HG03457 (cell line): ENCODE results near the gene SH3RF2.
"Not testable (repeated sequence)": the region's sequence is repeated elsewhere in the genome, so short reads cannot be mapped to it uniquely, and the experiment has no call there.

Experiments used
- ATAC-seq: cut with Tn5 transposase; IDR thresholded peaks from one replicate; pipeline ENCODE4 v1.9.1; 2021; ENCODE audit warnings: moderate number of reproducible peaks; ENCODE audit not compliant: unreplicated experiment

SH3RF2 gene

DNA sequence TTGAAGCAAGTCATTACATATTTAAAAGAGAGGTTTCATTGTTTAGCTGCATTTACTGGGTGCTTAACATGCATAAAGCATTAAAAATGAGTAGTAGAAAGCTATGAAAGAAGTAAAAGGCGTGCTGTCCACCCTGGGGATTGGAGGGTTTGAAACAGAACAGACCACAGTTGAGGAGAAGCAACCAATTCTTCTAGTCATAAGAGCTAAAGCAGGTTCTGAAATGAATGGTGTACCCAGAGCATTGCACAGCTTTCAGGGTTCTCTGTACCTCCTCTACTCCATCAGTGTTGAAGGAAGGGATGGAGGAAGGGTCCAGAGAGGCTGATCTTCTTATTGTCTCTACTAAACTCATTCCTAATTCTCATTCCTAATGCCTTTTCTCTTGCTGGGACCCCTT, 68.9 kb downstream of the SH3RF2 start:
- no peak for ATAC-seq

DNA sequence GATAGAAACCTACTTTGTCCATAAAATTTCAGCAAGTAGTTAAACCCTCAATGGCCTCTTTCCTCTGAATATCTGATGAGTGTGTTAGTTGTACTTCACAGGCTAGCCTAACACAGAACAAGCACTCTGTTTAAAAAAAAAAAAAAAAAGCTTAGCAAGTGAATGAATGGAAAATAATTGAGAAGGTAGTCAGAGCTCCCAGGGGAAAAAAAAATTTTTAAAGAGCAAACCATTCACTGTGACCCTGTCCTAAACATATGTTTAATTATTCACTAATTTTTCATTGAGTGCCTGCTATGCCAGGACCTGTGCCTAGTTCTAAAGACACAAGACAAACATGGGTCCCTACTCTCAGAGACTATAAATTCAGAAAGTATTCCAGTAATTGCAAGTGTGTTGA, 69.3 kb downstream of the SH3RF2 start:
- no peak for ATAC-seq

DNA sequence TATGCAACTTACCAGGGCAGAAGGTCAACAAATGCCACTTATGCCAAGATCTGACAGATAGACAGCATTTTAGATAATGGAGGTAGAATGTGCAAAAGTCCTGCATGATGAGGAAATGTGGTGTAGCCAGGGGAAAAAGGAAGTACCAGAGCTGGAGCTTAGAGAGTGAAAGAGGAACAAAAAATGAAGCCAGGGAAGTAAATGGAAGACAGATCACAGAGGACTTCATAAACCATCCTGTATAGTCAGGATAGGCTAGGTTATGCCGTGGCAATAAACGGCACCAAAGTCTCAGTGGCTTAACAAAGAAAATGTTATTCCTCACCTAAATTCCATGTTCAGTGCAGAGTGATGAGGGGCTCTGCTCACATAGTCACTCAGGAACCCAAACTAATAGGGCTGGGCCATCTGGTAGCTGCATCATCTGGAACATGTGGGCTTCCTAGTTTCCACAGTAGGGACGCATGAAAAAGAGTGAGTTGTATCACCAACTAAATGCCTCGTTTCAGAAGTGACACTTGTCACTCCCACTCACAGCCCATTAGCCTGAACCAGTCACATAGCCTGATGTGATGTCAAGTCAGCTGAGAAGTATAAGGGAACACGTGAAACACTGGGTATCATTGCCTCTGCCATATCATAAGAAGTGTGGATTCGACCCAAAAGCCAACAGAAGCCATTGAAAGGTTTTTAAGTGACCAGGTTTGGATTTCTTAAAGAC, 70.3 kb downstream of the SH3RF2 start:
- ATAC-seq: no peak

DNA sequence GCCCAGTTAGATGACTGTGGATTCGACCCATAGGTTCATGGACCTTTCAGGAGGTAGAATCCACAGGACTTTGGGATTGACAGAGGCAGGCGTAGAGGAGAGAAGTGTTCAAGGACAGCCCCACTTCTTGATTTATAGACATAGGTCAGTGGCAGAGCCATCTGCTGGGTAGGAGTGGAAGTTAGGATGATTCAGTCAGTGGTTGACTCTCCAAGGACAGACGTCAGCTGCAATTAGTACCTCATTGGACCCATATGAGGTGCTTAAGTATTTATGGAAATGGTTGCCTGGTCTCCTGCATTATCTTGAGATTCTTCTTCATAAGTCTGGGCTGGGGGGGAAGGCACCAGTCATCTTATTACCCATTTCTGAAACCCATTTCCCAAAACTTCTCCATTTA, 70.9 kb downstream of the SH3RF2 start:
- ATAC-seq: no peak

- no peak for ATAC-seq
Measured at GRCh38 chr5:146007989-146008388, 71.6 kb downstream of the SH3RF2 start.

DNA sequence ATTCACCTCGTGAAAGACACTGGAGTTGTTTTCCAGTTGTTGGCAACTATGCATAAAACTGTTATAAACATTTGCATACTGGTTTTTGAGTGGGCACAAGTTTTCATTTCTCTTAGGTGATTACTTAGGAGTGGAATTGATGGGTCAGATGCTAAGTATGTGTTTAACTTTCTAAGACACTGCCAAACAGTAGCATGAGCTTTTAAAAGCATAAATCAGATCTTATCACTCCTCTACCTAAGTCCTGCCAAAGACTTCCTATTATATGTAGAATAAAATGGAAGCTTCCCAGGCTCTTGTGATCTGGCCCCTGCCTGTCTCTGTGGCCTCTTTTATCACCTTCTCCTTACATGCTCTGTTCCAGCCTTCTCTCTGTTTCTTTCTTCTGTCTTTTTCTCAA, 72.6 kb downstream of the SH3RF2 start:
- ATAC-seq: no peak

GRCh38 chr5:146010447-146010846, 74.1 kb downstream of the SH3RF2 start:
- not testable (repeated sequence) for ATAC-seq

DNA sequence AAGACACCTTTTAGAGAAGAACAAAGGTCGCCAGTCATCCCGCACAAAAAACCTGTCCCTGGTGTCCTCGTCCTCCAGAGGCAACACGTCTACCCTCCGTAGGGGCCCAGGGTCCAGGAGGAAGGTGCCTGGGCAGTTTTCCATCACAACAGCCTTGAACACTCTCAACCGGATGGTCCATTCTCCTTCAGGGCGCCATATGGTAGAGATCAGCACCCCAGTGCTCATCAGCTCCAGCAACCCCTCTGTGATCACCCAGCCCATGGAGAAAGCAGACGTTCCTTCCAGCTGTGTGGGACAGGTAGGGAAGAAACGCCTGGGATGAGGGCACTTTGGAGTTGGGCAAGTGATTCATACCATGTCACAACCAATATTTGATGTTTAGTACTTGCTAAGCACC, 77.4 kb downstream of the SH3RF2 start:
- no peak for ATAC-seq

DNA sequence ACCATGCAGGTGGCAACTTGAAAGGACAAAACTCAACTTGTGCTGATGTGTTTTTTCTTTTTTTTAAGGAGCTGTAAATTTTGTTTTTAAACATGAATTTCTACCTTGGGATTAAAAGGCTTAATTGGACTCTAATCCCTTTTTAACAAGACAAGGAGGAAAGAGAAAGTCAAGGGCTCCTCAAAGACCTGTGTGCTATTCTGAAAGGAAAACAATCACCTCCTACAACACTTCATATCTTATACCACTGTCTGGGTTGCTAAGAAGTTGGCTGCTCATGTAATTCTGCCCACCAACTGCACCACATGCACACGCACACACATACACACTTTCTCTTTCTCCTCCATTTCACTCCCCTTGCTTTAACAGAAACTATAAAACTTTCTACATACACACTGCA, 78.6 kb downstream of the SH3RF2 start:
- no peak for ATAC-seq

- no peak for ATAC-seq
Measured at GRCh38 chr5:146016764-146017484, 80.5 kb downstream of the SH3RF2 start.

DNA sequence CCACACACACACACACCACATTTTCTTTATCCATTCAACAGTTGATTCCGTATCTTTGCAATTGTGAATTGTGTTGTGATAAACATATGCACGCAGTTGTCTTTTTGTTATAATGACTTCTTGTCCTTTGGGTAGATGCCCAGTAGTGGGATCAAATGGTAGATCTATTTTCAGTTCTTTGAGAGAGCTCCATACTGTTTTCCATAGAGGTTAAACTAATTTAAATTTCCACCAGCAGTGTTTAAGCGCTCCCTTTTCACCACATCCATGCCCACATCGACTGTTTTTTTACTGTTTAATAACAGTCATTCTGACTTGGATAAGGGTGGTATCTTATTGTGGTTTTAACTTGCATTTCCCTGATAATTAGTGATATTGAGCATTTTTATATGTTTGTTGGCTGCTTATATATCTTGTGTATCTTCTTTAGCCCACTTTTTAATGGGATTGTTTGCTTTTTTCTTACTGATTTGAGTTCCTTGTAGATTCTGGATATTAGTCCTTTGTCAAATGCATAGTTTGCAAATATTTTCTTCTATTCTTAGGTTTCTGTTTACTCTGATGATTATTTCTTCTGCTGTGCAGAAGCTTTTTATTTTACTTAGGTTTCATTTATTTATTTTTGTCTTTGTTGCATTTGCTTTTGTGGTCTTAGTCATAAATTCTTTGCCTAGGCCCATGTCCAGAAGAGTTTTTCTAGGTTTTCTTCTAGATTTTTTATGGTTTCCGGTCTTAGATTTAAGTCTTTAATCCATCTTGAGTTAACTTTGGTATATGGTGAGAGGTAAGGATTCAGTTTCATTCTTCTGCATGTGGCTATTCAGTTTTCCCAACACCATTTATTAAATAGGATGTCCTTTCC, 82.4 kb downstream of the SH3RF2 start:
- ATAC-seq: no peak

DNA sequence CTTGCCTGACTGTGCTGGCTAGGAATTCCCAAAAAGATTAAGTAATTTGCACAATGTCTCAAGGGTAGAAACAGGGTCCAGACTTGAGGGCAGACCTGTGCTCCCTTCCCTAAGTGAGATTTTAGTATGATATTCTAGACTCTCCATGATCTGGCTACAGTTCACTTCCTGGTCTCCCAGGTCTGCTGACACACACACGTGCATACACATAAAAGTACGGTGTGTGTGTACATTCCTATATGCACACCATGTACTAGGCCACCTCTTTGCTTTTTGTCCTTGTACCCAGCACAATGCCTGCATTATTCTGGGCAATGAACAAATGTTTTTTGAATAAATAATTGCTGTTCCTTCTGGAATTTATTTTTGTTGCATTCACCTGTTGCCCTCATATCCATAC, 83.7 kb downstream of the SH3RF2 start:
- ATAC-seq: no peak

- no peak for ATAC-seq
Measured at GRCh38 chr5:146024034-146024433, 87.7 kb downstream of the SH3RF2 start.

- ATAC-seq: no peak
Measured at GRCh38 chr5:146025114-146025680, 88.8 kb downstream of the SH3RF2 start.

DNA sequence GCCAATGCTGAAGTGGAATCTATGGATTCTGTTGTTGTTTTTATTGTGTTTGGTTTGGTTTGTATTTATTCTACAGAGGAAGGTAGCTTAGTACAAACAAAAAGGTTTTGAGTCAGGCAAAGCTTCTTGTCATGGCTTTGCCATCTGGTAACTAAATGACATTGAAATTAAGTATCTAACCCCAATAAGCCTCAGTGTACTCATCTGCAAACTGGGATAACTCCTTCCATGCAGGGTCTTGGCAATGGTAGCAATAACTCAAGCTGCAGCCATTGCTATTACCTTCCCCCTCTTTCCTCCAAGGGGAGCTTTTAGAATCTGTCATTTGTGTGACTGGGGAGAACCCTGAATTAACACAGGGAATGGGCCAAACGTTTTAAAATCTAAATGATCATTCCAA, 89.3 kb downstream of the SH3RF2 start:
- ATAC-seq: no peak

DNA sequence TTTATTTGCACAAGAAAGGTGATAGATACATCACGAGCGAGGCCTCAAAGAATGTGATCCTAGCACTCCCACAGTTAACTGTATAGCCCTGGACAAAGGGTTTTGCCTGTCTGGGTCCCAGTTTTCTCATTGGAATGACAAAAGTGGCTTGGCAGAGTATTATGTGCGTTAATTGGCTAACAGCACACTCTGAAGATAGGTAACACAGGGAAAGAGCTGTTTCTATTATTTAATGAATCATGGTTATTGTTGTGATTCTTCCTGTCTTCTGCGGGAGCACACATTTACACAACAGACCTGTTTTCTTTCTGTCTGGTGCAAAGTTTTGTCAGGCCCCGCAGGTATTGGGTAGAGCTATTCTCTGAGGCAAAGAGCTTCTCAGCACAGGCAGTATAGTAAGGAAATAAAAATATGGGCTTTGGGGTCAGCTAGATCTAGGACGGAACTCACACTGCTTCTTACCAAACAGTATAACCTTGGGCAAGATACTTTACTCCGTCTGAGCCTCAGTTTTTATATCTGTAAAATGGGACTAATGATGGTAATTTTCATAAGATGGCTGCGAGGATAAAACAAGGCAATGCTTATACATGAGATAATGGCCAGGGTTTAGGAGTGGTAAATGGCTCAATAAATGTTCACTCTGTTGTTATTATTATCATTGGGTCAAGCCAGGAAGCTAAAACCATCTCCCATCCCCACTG, 90.1 kb downstream of the SH3RF2 start:
- ATAC-seq: no peak

GRCh38 chr5:146027751-146028150, 91.4 kb downstream of the SH3RF2 start:
- ATAC-seq: no peak

DNA sequence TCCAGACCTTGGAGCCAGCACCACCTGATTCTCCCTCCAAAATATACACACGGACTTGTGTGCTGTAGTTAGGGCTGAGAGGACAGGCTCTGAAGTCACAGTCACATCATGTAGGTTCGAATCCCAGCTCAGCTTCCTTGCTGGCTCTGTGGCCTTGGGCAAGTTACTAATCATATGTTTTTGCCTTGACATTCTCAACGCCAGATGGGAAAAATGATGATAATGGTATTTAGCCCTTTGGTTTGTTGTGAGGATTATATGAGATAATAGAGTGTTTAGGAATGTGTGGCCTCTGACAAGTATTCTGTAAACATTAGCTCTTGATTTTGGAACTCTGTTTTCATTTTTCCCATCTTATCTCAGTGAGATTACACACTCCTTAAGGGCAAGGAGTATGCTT, 96.5 kb downstream of the SH3RF2 start:
- no peak for ATAC-seq

DNA sequence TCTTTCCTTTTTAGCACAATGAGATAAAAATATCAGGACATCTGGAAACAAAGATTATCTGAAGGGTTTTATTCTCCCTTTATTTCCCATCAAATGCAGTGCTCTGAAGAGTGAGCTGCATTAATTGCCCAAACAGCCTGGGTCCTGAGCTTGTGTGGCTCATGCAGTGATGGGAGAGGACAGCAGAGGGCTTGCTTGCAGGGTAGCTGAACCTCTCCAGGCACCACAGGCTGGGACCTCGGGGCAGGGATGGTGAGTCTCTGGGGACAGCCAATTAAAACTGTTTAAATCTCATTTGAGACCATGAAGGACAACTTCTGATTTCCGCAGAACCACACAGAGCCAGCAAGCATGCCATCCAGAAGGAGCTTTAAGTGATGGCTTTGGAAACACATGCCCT, 97.7 kb downstream of the SH3RF2 start:
- no peak for ATAC-seq

DNA sequence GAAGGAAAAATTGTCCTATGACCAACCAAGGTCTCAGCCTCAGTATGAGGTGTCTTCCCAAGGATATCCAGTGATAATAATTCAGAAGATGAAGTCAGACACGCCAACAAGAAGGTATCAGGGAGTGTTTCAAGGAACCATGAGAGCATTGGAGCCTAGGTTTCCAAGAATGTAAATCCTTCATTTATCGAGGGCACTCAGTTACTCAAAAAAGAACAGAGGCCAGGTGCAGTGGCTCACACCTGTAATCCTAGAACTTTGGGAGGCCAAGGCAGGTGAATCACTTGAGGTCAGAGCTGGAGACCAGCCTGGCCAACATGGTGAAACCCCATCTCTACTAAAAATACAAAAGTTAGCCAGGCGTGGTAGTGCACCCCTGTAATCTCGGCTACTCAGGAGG, 98.2 kb downstream of the SH3RF2 start:
- ATAC-seq: no peak

GRCh38 chr5:146039420-146039819, 103.0 kb downstream of the SH3RF2 start:
- ATAC-seq: no peak
